ENCODE data around the gene NF2. TPM values are rescaled to one million over a fixed set of nuclear protein-coding genes. Genes with fewer than 3 reads are reported as not detected.

NF2 gene
- total and polyA plus RNA-seq, 10 of the 15 experiments (the other 5 are each of a cell fraction or from before 2014, with no cell fraction given): 2.2 to 49.8 (median 22.5) TPM

DNA sequence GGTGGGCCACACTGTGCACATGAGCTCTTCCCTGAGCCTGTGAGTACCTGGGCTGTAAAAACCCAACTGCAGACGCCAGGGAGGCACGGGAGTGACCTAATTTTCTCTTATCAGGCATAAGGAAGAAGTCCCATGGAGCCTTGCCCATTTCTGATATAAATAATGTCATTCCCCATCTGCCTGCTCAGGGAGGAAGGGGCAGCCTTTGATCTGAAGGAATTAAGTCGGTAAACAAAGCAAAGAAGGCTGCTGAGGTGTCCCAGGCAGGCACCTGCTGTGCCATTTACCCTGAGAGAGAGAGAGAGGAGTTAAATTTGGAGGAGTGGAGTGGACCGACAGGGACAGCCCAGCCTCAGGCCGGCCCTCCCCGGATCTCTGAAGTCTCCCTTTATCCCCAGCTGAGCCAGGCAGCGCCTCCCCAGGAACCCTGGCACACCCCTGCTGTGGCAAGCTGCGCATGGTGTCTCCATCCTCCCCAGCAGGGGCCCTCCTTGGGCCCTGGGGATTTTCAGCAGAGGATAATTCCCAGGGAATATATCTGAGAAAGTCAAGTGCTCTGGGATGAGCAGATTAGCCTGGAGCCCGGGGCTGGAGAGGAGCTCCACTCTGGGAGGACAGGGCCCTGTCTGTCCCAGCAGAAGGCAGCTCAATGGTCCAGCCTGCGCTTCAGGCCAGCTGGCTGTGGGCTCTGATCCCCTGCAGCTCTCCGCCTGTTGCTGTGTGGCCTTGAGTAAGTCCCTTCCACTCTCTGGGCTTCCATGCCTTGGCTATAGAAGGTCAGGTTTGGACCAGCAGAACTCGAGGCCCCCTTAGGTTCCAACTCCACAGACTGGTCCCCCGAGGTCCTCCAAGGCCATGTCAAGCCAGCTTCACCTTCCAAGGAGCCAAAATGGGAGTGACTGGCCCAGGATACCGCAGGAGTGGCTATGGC lies 98.8 kb downstream of the NF2 start:
- SMC1A ChIA-PET (ENCODE audit: uncharacterized antibody, unreplicated experiment): interaction anchor here (1.1 to 1.2 kb wide), 3 partner anchors 13 to 376 kb away, joined by 3 read pairs; no protein-coding TSS in a partner anchor
- H3K4me1 ChIP-seq (ENCODE audit: control insufficient read depth, insufficient read depth, low read length): 0 out of 2 replicates have a peak, but pooled peaks cover 3% of the 10 kb centered on the region
- no peak overlapping the region for H3K4me3 ChIP-seq
- no peaks in the 10 kb centered on the region for H3K79me2 ChIP-seq (ENCODE audit: control insufficient read depth, insufficient read depth, low read length)
- H3K4me2 ChIP-seq (ENCODE audit: control insufficient read depth, insufficient read depth): no peak overlapping the region
- RAD21 ChIA-PET (ENCODE audit: unreplicated experiment): interaction anchor here (1.0 to 1.2 kb wide), 2 partner anchors 303 to 386 kb away, joined by 3 read pairs; no protein-coding TSS in a partner anchor
- H3K9ac ChIP-seq (ENCODE audit: control insufficient read depth, insufficient read depth, low read length): no peak overlapping the region
- H3K27ac ChIP-seq (ENCODE audit: control insufficient read depth, insufficient read depth): no peak overlapping the region
- CTCF ChIA-PET: interaction anchor here (0.5 to 1.2 kb wide), 3 partner anchors 64 to 302 kb away, joined by 3 to 10 read pairs (median 5); no protein-coding TSS in a partner anchor
- in situ Hi-C loops (cut with MboI) (no loop called here), intact Hi-C loops (cut with micrococcal nuclease; ENCODE audit: unreplicated experiment) (no loop called here)
- 56% methylated on average over 14 of the region's 14 CpGs for WGBS (ENCODE audit: insufficient coverage, insufficient replicate concordance, low lambda C conversion rate, missing lambda C conversion rate)
- H2AFZ ChIP-seq (ENCODE audit: control insufficient read depth, low read depth, low read length): no peak overlapping the region
- POLR2A ChIA-PET: no interaction called here
- FAIRE-seq: no peak
- H3K9me3 ChIP-seq (replicated peaks; ENCODE audit: control insufficient read depth, insufficient read depth, low read length): no peaks in the 10 kb centered on the region
- H4K20me1 ChIP-seq (ENCODE audit: control insufficient read depth, insufficient read depth): no peaks in the 10 kb centered on the region
- TF ChIP-seq, protein P1, sequence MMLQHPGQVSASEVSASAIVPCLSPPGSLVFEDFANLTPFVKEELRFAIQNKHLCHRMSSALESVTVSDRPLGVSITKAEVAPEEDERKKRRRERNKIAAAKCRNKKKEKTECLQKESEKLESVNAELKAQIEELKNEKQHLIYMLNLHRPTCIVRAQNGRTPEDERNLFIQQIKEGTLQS (IDR thresholded peaks at IDR 0.05; ENCODE audit: borderline replicate concordance, extremely low read depth, low read depth, low read length): no peak
- no peak for TF ChIP-seq MEF2B (IDR thresholded peaks at IDR 0.05; ENCODE audit: partially characterized antibody, poor library complexity, severe bottlenecking)
- TF ChIP-seq BACH1 (IDR thresholded peaks at IDR 0.05; ENCODE audit: borderline replicate concordance): no peak
- no peak for TF ChIP-seq ZNF592 (IDR thresholded peaks at IDR 0.05)
- TF ChIP-seq CEBPZ (IDR thresholded peaks at IDR 0.05; ENCODE audit: low read depth, low read length): no peak
- no peak for TF ChIP-seq NR2C1 (IDR thresholded peaks at IDR 0.05)
- TF ChIP-seq, protein P2, sequence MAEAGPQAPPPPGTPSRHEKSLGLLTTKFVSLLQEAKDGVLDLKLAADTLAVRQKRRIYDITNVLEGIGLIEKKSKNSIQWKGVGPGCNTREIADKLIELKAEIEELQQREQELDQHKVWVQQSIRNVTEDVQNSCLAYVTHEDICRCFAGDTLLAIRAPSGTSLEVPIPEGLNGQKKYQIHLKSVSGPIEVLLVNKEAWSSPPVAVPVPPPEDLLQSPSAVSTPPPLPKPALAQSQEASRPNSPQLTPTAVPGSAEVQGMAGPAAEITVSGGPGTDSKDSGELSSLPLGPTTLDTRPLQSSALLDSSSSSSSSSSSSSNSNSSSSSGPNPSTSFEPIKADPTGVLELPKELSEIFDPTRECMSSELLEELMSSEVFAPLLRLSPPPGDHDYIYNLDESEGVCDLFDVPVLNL (IDR thresholded peaks at IDR 0.05; ENCODE audit: low read depth, low read length): no peak
- TF ChIP-seq, protein P3, sequence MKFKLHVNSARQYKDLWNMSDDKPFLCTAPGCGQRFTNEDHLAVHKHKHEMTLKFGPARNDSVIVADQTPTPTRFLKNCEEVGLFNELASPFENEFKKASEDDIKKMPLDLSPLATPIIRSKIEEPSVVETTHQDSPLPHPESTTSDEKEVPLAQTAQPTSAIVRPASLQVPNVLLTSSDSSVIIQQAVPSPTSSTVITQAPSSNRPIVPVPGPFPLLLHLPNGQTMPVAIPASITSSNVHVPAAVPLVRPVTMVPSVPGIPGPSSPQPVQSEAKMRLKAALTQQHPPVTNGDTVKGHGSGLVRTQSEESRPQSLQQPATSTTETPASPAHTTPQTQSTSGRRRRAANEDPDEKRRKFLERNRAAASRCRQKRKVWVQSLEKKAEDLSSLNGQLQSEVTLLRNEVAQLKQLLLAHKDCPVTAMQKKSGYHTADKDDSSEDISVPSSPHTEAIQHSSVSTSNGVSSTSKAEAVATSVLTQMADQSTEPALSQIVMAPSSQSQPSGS (IDR thresholded peaks at IDR 0.05; ENCODE audit: low read length): no peak
- no peak for TF ChIP-seq ZNF384 (IDR thresholded peaks at IDR 0.05; ENCODE audit: borderline replicate concordance, low read depth, low read length)
- TF ChIP-seq CREM (IDR thresholded peaks at IDR 0.05; ENCODE audit: low read depth): no peak
- H3K27me3 ChIP-seq (replicated peaks in 1 of 2; ENCODE audit: control insufficient read depth in 2 of 2, insufficient read depth in 2 of 2, low read length in 1 of 2): no peaks in the 10 kb centered on the region
- BruUV-seq (replicated peaks): no TSS peak
- H3K36me3 ChIP-seq (ENCODE audit: control insufficient read depth in 2 of 2, insufficient read depth in 2 of 2, low read length in 1 of 2): no peaks in the 10 kb centered on the region
- DNase-seq (ENCODE audit: low read depth, low spot score): no peak
- no peak; the same call in 2 of the 3 replicates for ATAC-seq

Data from GM12878 (cell line).